Osteocyte (in vitro differentiated cells): ENCODE measurements around the gene ISG20. TPM values are rescaled to one million over a fixed set of nuclear protein-coding genes. Genes with fewer than 3 reads are reported as not detected.

Experiments used
- DNase-seq: peaks from one replicate; pipeline ENCODE4 v3.0.0; 2021; ENCODE audit warnings: mixed read lengths; ENCODE audit not compliant: unreplicated experiment; ENCODE audit errors: extremely low spot score
- H3K27ac Mint-ChIP-seq: one replicate; pipeline ENCODE4 v1.8.0; 2021; ENCODE audit warnings: mild to moderate bottlenecking, mixed read lengths; ENCODE audit not compliant: unreplicated experiment
- H3K27me3 Mint-ChIP-seq: one replicate; pipeline ENCODE4 v1.8.0; 2021; ENCODE audit warnings: mixed read lengths; ENCODE audit not compliant: unreplicated experiment
- H3K36me3 Mint-ChIP-seq: one replicate; pipeline ENCODE4 v1.8.0; 2021; ENCODE audit warnings: mixed read lengths; ENCODE audit not compliant: unreplicated experiment
- H3K4me1 Mint-ChIP-seq: one replicate; pipeline ENCODE4 v1.8.0; 2021; ENCODE audit warnings: mixed read lengths; ENCODE audit not compliant: unreplicated experiment
- H3K4me3 Mint-ChIP-seq: one replicate; pipeline ENCODE4 v1.8.0; 2021; ENCODE audit warnings: mild to moderate bottlenecking, moderate library complexity, mixed read lengths; ENCODE audit not compliant: unreplicated experiment
- H3K9me3 Mint-ChIP-seq: one replicate; pipeline ENCODE4 v1.8.0; 2021; ENCODE audit warnings: mixed read lengths; ENCODE audit not compliant: unreplicated experiment
- total RNA-seq: library from RNA; stranded (reverse); gene quantifications from 2 replicates; pipeline ENCODE4 v1.2.1, GENCODE V29; 2021
- TF ChIP-seq, protein P1 (sequence below): fragments of 200-600 bp; sonication (generic); IDR thresholded peaks from 2 replicates; pipeline ENCODE4 v1.5.0; 2021; ENCODE audit warnings: antibody characterized with exemption, mild to moderate bottlenecking, moderate library complexity

The ISG20 gene
- total RNA-seq, 1 donor from 2014 or later = 10.2 TPM

DNA sequence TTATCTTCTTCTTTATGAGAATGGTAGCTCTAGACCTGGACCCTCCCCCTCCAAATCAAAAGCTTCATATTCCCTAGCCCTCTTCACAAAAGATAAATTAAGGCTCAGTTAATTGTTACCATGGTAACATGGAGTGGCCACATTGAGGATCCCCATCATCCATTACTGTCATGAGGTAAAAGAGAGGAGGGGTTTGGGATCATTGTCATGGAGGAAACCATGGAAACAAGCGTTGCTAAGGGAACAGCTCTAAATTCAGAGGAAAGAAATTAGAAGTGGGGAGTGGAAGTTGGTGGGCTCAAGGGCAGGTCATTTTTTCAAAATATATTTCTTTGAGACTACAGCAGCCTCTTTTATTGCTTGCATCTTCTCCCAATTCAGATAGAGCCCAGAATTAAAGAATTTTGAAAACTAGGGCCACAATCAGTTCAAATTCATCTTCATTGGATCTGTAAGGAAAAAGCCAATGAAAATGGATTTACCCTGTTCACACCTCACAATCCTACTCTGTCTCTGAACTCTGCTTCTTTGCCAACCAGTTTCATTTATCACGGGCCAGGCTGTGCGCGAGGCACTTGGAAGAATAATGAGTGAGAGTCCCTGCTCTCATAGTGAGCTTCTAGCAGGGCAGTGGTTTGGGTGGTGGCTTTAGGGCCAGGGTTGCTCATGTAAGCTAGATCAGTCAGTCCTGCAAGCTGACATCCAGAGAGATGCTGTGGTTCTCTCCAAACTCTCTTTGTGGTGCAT, 29.3 kb upstream of the ISG20 start:
- TF ChIP-seq, protein P1, sequence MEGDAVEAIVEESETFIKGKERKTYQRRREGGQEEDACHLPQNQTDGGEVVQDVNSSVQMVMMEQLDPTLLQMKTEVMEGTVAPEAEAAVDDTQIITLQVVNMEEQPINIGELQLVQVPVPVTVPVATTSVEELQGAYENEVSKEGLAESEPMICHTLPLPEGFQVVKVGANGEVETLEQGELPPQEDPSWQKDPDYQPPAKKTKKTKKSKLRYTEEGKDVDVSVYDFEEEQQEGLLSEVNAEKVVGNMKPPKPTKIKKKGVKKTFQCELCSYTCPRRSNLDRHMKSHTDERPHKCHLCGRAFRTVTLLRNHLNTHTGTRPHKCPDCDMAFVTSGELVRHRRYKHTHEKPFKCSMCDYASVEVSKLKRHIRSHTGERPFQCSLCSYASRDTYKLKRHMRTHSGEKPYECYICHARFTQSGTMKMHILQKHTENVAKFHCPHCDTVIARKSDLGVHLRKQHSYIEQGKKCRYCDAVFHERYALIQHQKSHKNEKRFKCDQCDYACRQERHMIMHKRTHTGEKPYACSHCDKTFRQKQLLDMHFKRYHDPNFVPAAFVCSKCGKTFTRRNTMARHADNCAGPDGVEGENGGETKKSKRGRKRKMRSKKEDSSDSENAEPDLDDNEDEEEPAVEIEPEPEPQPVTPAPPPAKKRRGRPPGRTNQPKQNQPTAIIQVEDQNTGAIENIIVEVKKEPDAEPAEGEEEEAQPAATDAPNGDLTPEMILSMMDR = no peak
- Mint-ChIP-seq H3K27me3 (peaks cover 67% of the 10 kb centered on the region), H3K36me3 (no peaks in the 10 kb centered on the region), H3K4me1 (peaks cover 24% of the 10 kb centered on the region), H3K9me3 (no peaks in the 10 kb centered on the region), H3K4me3 (no peak overlapping the region), H3K27ac (no peak overlapping the region)
- DNase-seq = no peak

DNA sequence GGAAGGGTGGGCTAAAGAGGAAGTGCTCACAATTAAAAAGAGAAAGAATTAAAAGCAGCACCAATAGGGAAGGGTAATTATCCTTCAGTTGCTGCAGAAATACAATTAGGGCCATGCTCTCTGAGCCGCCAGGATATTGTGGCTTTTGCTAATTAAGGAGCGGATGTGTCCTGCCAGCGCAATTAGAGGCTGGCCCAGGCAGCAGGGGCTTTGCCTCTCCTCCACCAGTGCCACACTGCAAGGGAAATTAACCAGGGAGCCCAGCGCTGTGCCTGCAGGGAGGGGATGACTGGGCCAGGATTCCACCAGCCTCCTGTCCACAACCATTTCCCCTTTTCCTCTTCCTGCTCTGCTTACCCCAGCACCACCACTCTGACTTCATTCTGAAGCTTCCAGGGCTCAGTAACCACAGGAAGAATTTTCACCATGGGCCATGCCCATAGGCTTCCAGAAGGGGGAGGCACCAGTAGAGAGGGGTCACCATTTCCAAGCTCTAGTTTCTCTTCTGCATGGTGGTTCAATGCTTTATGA, 28.1 kb upstream of the ISG20 start:
- Mint-ChIP-seq H3K9me3 (no peaks in the 10 kb centered on the region), H3K4me1 (peaks cover 15% of the 10 kb centered on the region), H3K27me3 (peaks cover 55% of the 10 kb centered on the region), H3K4me3 (no peak overlapping the region), H3K36me3 (no peaks in the 10 kb centered on the region), H3K27ac (no peak overlapping the region)
- DNase-seq = no peak
- TF ChIP-seq, protein P1 = no peak

DNA sequence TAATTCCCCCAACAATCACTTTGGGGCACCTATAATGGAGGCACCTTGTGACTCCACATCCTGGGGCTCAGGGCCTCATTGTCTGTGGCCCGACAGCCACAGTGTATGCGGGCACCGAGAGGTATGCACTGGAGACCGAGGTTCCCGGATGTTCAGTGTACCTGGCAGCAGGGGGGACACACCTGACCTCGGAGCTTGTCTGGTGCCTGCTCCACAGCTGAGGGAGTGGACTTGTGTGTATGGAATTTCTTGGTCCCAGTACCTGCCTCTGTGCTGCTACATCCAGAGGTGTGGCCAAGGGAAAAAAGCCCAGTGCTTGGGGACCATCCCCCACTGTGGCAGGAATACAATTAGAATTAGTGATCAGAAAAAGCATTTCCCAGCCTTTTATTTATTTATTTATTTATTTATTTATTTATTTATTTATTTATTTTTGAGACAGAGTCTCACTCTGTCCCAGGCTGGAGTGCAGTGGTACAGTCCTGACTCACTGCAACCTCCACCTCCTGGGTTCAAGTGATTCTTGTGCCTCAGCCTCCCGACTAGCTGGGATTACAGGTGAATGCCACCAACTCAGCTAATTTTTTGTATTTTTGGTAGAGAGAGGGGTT, 26.5 kb upstream of the ISG20 start:
- H3K4me1 Mint-ChIP-seq = peaks cover 15% of the 10 kb centered on the region
- TF ChIP-seq, protein P1 = no peak
- peaks cover 40% of the 10 kb centered on the region for H3K27me3 Mint-ChIP-seq
- DNase-seq = no peak
- no peaks in the 10 kb centered on the region for H3K9me3 Mint-ChIP-seq
- H3K4me3 Mint-ChIP-seq = no peak overlapping the region
- no peaks in the 10 kb centered on the region for H3K36me3 Mint-ChIP-seq
- H3K27ac Mint-ChIP-seq = no peak overlapping the region

DNA sequence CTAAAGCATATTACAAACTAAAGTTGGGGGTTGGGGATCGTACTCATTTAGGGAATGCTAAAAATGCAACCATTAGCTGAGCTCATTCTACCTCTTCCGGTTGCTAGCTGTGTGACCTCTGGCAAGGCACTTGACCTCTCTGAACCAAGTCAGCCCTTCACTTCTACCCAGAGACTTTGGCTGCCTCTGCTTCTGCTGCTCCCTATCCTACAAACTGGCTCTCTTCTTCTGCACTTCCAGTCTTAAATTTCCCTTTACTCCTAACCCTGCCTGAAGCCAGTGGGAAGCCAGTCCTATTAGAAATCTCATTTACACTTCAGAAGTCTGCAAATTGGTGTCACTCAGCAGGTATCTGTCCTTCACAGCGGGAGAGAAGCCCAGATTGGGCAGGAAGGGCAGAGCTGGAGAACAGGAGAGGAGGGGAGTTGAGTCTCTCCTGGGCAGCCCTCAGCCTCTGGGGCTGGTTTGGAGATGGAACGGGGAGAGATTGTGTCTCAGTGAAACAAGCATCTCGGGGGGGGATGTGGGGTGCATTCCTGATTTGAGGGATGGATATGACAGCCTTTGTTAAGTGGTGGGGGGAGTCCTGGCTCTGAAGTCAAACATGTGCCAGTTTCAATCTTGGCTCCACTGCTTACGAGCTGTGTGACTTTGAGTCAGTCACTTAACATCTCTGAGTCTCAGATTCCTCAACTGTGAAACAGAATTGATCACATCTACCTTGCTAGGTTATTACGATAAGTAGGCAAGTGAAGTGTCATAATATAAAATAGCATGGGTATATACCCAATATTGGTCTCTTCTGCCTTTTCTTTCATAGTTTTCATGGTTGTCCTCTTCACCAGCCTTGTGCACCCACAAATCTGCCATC, 25.5 kb upstream of the ISG20 start:
- DNase-seq = no peak
- H3K4me3 Mint-ChIP-seq = no peak overlapping the region
- H3K27me3 Mint-ChIP-seq = peaks cover 32% of the 10 kb centered on the region
- H3K9me3 Mint-ChIP-seq = no peaks in the 10 kb centered on the region
- no peaks in the 10 kb centered on the region for H3K36me3 Mint-ChIP-seq
- peaks cover 15% of the 10 kb centered on the region for H3K4me1 Mint-ChIP-seq
- H3K27ac Mint-ChIP-seq = no peak overlapping the region
- TF ChIP-seq, protein P1 = no peak
